Renal cortex interstitium (tissue), 11 donors: ENCODE measurements around the gene CUL4A. TPM values are rescaled to one million over a fixed set of nuclear protein-coding genes. Genes with fewer than 3 reads are reported as not detected.
A peak's percentile ranks its signal among the peaks of the same experiment; 100 is the strongest.

ENCODE experiments used
- DNase-seq, 11 donors: peaks; one replicate each; pipeline ENCODE4 v3.0.0-alpha.2; 2013; ENCODE audit warnings: low read depth in 9 of 11, low spot score in 4 of 11; ENCODE audit errors: extremely low read depth in 1 of 11
- polyA plus RNA-seq, 3 donors: library from polyadenylated mRNA; unstranded; fragments of 120-200 nt; gene quantifications; one replicate each; pipeline ENCODE4 v1.2.1, GENCODE V29; 2013; ENCODE audit not compliant: insufficient read length in 3 of 3

Gene CUL4A
- polyA plus RNA-seq, 3 donors, result 78.2 to 89.2 (median 87.4) TPM

DNA sequence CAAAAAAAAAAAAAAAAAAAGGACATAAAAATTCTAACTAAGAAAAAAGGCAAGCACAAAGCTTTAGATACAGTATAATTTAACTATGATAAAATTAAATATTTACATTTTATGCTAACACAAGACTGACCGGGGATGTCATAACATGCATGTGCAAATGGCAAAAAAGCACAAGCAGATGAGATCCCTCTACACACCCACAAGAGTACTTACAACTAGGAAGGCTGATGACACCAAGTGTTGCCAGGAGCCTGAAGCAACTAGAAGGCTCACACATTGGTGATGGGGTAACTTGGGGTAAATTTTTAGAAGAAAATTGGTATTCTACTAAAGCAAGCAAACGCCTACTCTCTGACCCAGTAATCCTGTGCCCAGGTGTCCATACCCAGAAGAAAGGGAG is 7.6 kb upstream of the CUL4A start:
- no peak for DNase-seq

DNA sequence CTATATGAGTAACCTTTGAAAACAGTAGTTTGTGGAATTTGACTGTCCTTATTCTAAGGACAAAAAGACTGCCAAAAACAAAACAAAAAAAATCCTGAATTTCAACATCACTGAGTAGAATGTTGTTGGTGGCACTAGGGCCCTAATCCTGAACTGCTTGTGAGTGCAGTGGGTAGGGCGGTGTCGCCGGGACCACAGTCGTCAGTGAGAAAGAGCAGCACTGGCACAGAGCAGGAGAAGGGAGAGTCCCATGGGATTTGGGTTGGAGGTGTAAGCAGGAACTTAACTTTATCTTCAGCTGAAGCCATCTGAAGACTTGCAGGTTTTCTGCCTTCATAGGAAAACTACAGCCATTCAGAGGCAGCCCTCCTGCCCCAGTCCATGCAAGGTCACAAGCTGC is 6.5 kb upstream of the CUL4A start:
- DNase-seq, result no peak

DNA sequence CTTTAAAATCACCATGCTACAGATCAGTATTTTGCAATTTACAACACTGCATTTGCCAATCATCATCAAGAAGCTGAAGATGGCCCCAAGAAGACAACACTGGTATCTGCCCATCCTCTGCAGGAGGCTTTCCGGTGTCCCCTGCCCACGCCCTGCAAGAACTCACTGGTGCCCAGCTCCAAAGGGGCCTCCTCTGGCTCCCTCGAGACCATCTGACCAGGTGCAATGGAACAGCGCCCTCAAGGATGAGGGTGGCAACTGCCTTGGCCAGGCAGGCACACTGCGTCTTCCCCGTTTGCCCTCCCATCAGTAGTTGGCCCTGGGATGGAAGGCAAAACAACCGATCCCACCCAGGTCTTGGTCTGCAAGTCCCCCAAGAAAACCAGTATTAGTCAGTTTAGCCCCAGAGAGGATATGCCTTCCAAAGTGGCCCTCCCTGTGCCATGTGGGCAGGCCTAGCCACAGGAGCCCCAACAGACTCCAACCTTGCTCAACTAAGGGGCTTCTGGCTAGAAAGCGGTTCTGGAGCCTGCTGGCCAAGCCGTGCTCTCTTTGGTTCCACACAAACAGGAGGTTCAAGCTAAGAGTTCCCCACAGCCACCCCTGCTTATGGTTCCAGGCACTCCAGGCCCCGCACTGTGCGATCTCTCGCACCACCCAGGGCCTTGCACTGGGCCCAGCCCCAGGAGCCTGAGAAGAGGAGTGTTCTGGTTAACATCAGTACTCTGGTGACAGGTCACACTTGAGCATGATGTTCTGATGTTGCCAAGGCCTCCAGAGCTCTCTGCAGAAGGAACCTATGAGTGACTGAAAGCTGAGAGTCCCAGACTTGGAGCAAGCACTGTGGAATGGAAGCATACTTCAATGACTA is 5.7 kb upstream of the CUL4A start:
- no peak for DNase-seq

DNA sequence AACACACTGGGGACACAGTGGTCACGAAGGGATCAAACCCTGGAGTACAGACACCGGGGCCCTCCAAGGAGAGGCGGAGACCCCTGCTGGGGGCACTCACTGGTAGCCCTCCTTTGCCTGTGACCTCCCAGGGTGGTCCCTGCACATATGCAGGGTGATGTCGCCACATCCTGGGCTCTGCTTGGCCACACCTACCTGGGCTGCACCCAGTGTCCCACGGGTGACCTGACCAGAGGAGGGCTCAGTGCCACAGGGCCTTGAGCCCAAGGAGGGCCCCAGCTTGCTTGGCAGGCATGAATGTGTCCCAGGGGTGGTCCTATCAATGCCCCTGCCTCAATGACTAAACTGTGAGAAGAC is 5.1 kb upstream of the CUL4A start:
- no peak for DNase-seq

DNA sequence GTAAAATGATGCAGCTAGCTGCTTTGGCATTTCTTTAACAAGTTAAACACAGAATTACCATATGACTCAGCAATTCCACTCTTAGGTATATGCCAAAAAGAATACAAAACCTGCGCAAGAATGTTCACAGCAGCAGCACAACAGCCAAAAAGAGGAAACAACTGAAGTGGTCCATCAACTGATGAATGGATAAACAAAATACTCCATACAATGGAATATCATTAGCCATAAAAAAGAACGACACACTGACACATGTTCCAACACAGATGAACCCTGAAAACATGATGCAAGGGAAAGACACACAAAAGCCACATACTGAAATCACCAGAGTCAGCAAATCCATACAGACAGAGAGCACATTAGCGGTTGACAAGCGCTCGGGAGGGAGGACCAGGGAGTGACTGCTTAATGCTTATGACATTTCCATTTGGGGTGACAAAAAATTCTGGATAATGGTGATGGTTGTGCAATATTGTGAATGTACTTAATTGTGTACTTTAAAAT is 3.9 kb upstream of the CUL4A start:
- no peak for DNase-seq

DNA sequence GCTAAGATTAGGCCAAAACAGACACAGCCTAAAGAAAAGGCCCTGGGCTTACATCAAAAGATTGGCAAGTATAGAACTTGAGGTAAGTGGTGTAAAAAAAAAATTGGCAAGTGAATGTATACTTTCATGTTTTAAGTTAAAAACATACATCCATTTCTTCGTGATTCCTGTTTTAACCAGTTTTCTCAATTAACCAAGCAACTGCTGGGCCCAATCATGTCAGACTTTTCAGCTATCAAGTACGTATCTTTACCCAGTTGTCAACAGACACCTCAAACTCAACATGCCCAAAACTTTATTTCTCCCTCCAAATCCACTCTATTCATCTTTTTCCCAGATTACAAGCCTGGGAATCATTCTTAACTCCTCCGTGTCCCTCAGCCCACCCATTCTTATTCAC is 2.0 kb upstream of the CUL4A start:
- no peak for DNase-seq

DNA sequence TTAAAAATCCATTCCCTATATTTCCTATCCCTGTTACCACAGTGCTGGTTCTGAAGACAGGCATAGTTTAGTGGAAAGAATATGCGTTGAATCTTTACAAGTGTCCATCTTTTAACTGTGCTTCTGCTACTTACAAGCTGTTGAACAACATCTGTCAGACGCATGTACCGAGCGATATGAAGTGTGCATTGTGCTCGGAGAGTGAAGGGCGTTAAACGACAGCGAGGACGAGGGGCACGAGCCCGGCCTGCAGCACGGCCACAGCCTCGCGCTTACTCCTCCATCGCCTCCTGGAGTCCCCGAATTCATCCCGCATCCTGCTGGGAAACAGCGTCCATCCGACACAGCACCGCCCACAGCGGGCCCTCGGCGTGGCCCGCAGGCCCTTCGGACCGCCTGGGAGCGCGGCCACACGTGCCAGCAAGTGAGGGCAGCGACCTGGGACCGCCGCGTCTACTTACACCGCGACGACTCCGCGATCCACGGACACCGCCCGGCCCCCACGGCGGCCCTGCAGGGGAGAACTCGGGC is 1.5 kb upstream of the CUL4A start:
- peak in 4 of 11 donors; percentile 11 to 35 (median 14) for DNase-seq

DNA sequence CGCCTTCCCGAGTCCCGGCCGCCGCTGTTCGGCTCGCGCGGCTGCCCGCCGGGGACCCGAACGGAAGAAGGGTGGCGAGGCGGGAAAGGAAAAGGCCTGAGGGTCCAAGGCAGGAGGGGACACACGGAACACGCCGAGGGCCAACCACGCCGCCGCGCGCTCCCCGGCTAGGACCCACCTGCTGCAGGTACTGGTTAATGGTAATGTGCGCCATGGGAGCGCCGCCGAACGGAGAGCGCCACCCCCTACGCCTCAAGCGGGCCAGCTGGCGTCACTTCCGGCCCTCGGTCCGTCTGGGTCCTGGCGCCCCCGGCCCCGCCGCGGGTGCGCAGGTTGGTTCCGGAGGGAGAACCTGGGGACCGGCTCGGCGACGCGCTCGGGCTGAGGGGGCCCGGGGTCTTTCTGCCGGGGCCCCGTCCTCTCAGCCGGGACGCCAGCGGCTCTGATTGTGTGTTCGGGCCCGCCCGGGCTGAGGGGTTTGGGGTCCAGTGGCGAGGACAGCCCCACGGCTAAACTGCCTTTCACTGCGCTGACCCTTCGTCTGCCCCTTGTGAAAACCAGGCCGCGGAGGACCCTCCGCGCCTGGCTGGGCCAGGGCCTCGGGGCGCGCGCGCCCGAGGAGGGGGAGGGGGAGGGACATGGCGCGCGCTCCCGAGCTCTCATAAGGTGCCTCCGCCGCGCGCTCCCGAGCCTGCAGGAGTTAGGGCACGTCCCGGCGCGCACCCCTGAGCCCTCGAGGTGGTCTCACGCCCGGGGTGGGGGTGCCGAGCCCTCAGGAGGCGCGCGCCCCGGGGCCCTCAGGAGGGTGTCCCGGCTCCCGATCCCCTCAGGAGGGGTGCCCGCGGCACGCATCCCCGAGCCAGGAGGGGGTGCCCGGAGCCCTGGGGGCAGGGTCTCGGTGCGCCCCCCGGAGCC is 735 bp upstream of the CUL4A start, which contains the start of gene PCID2:
Gene PCID2, minus strand, starts transcription at position 249 of the 915 bp plus-strand sequence. Its CDS starts 35 bp downstream, at position 214.
- DNase-seq, result peak; percentile 75 to 91 (median 90)

DNA sequence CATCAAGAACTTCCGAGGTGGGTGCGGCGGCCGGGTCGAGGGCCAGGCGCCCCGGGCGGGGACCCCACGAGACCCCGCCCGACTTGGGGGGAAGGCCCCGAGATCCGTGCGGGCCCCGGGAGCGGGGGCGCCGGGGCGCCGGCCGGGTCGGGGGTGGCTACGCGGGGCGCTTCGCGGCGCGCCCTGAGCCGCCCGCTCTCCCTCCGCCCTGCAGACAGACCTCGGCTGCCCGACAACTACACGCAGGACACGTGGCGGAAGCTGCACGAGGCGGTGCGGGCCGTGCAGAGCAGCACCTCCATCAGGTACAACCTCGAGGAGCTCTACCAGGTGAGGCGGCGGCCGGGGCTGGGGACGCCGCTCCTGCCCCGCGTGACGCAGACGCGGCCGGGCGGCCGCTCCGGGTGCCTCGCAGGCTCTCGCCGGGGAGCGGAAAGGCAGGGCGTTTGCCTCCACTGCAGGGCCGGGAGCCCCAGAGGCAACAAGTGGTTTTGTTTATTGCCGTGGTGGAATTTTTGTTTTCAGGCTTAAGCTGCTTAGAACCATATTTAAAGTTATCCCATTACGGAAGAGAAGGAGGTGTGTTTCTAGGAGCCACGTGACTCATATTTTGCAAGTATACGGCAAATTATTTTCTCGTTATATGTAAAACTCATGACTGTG is 477 bp downstream of the CUL4A start:
- peak in 7 of 11 donors; percentile 19 to 38 (median 27) for DNase-seq

DNA sequence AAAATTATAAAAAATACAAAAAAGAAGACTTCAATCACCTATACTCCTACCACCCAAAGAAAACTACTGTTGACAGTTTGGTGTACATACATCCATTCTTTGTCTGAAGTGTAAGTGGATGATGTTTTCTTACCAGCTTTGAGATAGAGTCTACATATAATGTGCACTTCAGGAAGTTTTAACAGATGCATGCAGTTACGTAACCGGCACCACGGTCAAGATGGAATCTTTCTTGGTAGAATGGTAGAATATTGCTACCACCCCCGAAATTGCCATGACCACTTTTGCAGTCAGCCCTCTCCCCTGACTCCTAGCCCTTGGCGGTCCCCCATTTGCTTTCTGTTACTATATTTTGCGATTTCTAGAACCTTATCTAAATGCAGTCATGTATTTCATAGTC is 1.4 kb downstream of the CUL4A start:
- no peak for DNase-seq

DNA sequence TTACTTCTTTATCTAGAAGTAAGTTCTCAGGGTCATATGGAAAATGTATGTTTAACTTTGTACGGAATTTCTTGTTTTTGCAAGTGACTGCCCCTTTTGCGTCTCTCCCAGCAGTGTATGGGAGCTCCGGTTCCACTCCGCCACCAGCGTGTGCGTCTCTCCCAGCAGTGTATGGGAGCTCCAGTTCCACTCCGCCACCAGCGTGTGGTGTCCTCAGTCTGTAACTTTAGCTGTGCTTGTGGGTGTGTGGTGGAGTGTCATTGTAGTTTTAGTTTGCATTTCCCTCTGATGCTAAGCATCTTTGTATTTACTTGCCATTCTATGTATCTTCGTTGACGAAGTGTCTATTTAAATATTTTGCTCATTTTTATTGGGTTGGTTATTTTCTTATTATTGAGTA is 2.4 kb downstream of the CUL4A start:
- DNase-seq, result peak in 1 of 11 donors; percentile 9

DNA sequence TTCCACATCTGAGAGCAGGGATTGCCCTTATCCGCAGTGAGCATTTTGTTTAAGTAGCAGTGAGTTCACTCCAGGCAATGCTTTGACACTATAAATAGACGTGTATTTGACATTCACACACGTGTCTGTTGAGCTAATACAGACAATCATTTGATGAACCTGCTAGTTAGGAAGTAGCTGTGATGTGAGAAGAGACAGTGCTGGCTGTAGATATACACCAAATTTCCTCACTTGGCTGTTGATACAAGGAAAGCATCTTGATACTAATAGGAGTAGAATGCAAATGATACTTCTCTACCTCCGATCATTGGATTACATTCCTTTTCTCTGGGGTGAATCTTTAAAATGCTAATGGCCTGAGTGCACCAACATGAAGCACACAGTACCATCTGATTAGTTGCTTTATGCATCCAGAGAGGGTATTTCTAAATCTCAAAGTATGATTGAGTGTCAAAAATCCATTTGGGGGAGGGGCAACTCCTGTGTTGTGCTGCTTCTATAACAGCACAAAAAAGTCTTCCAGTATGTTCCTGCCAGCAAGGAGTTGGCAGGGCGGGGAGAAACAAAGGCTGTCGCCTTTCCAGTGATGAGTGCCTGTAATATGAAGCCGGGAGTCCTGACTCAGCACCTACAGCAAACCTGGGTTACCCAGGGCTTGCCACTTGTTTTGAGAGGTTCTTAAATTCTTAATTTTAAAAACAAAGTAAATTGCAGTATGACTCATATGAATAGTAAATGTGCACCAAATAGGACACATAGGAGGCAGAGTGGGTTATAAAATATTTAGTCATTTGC is 7.0 kb downstream of the CUL4A start:
- DNase-seq, result peak in 4 of 11 donors; percentile 7 to 31 (median 23)

DNA sequence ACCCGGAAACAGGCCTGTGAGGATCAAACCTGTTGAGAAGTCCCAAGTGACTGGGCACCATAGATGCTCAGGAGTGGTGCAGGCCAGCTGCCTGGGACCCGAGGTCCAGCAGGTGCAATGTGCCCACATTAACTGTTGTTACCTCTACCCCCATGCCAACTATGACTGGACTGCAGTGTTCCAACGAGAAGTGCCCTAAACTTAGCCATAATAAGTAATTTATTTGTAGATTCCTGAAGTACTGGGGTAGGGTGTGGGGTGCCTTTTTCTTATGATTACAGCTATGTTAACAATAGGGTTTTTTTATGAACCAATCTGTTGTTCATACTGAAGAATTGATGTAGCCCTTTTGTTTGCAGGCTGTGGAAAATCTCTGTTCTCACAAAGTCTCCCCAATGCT is 9.2 kb downstream of the CUL4A start:
- no peak for DNase-seq

DNA sequence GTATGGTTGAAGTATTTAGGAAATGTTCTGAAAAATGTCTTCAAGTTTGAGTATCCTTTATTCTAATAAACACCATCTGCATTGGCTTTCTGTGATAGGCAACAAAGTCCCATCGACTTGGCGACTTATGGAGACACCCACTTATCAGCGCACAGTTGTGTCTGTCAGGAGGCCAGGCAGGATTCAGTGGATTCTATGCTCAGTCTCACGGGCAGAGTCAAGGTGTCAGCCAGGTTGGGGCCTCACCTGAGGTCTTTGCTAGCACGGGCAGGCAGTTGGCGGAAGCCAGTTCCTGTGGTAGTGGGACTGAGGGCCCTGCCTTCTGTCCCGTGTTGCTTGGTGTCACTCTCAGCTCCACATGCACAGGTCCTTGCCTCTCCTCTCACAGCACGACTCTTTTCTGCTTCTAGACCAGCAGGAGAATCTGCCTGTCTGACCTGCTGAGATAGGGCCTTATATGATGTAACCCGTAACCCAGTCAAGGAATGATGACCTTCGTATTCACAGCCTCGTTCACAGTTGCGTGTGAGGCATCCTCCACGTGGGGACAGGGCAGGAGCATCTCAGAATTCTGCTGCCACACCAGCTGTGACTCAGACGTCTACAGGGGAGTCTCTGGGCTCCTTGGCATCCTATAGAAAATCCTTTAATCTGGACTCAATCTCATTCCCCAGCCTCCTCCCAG is 10.0 kb downstream of the CUL4A start:
- no peak for DNase-seq

DNA sequence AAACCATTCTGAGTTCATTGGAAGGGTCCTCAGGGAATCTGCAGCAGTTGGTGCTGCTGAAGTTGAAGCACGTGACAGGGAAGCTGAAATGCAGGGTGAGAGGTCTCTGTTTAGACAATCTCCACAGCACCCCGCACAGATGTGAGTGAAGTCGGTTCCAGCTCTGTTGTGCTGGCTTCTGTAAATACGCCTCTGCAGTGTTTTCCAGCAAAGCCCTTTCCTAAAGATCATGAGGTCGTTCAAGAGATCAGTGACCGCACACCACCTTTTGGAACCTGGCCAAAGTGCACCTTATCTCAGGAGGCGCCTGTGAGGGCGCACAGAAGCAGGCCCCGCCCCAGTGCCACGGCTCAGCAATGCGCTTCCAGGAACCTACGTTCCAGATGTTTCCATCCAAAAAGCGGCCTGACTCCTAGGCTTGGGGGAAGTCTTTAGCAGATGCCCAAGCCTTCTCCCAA is 10.8 kb downstream of the CUL4A start:
- DNase-seq, result no peak

DNA sequence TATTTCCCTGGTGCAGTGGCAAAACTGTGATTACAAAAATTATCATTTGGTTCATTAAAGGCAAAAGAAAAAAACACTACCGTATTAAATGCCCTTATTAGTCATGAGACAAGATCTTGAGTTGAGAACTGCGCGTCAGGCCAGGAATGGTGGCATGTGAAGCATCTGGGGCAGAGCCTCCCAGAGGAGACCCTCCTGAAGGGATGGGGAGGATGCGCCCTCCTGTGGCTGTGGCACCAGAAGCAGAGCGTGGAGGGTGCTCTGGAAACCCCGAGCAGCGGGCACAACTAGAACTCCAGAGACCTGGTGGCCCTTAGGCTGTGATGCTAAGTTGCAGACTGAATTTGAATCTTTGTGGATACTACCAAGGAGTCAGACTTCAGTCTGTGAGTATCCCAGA is 11.5 kb downstream of the CUL4A start:
- no peak for DNase-seq

DNA sequence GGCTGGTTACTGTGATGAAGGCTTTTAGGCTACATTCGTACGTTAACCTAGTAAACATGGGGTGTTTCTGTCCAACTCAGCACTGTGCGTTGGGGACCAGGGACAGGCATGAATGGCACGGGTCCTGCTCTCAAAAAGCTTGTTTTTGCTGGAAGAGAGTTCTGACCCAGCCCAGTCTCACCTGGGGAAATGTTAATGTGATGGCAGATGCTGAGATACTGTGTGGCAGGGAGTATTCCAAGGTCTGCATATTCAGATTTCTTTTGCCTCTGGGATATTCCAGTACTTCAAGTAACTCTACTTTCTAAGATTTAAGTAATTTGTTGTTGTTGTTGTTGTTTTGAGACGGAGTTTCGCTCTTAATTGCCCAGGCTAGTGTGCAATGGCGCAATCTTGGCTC is 13.7 kb downstream of the CUL4A start:
- no peak for DNase-seq

DNA sequence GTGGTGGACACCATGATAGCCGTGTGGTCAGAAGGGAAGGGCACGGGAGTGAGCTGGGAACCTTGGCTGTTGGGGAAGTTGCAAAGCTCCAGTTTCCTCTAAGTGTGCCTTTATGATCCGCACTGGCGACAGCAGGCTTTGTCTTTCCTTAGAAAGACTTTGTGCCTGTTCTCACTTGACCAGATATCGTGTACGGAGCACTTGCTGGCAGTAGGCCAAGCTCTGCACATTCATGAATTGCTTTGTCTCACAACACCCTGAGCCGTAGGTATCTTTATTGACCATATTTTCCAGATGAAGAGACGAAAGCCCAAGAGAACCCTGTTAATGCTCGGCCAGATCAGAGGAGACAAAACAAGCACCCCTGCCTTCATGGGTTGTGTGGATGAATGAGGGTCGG is 15.1 kb downstream of the CUL4A start:
- DNase-seq, result no peak
